Stimulated activated CD4-positive, alpha-beta T cell treated with anti-CD3 and anti-CD28 coated beads, Interleukin-15, amount 100 ng/mL, for 48 hours (primary cell): ENCODE measurements around the gene INA.

Experiments
- DNase-seq, 2 donors: peaks; one replicate each; pipeline ENCODE4 v3.0.0-alpha.2; 2020; ENCODE audit warnings: low read depth in 2 of 2

The INA gene

DNA sequence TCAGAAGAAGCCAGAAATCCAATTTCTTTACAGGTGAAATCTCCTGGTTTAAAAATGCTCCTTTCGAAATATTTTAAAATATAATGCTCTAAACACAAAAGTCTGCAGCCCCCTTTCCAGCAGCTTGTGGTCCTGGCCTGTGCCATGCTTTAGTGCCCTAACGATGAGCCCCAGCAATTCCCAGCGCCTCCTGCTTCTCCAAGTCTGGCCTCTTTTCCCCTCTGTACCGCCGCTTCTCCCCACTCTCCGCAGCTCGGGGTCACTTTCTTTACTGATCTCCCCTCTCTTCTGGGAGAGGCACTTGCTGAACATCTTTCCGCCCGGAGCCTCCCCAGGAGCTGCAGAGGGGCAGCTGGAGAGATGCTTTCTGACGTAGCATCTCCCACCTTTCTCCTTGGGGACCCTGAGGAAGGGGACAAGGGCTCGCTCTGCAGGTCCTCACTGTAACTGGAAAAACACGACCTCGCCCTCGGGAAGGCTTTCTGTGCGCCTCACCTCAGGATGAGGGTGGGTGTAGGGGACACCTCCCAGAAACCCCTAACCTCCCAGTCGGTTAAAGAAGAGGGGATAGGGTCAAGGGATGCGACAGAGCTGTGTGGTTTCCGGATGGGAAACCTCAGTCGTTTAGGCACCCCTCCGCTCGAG is 565 bp upstream of the INA start:
- DNase-seq = no peak

GRCh38 chr10:103277713-103278536 is 987 bp downstream of the INA start:
- no peak for DNase-seq

DNA sequence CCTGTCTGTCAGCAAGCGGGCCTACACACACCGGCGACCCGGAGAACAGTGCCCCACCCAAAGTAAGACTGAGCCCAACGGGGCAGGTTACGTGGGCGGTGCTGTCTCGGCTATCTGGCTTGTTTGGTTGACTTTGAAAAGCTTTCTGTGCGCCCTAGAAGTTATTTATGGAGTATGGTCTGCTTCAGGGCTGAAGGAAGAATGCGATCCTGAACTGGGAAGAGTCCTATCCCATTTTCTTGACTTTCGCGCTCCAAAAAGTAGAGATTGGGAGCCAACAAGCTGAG is 1.5 kb downstream of the INA start:
- no peak for DNase-seq

DNA sequence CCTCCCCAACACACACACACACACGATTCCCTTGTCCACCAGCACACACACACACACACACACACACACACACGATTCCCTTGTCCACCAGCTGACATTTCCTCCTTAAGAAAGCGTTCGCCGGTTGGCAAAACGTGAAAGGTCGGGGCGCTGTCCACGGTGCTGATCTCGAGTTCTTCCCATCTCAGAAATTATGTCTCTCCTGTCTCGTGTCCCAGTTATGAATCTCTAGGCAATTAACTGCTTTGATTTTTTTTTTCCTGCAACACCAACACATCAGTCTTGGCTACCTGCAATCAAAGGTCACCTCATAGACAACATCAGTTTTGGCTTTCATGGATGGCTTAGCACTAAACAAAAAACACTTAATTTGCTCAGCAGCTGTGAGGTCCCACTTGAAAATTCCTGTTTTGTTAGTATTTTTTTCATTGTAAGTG is 1.9 kb downstream of the INA start:
- DNase-seq = no peak

DNA sequence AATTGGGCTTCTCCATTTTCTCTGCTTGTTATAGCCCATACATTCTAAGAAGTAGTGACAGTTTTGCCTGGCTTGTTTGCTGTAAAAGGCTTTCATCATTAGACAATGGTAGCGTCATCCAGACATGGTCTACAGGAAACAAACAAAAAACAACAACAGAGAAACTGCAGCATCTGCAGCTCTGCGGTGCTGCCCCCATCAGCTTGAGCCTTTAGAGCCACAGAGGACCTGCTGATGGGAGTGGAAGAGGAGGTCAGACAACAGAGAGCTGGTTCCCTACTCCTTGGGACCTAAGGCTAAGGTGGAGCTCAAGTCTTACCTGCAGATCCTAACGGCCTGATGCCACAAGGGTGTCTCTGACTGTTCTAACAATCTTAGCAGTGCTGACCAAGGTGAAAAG is 3.1 kb downstream of the INA start:
- no peak for DNase-seq

DNA sequence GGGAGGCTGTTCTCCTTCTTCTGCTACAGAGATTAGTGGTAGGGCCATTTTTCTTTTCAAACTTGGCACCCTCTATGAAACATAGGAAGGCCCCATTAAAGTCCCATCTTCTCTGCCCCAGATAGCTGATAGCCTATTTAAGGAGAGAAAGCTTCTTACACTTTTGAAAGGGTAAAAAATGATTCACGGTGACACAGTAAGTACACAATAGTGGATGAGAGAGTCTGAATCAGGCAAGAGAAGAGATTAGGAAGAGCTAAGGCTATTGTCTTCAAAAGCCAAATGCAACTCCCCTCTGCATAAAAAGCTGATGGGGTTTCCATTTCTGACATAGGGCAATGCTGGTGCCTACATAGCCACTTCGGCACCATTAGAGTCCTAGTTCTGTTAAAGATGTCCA is 3.6 kb downstream of the INA start:
- DNase-seq = no peak

DNA sequence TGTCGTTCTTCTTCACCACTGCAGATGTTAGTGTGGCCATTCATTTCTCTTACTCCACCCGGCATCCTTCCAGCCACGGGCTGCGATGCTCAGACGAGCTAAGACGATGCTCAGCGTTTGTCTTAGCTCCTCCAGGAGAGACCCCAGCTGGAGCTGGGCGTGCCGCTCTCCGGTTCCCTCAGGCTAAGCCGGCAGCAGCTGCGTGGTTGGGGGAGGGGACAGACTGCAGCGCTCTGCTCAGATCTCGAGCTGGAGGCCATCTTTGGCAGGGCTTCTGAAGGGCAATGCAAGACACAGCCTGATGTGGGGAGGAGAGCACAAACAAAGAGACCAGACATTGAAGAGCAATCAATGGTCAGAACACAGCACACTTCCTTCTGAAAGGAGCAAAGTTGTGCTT is 4.8 kb downstream of the INA start:
- DNase-seq = no peak

GRCh38 chr10:103282961-103283360 is 6.0 kb downstream of the INA start:
- no peak for DNase-seq

DNA sequence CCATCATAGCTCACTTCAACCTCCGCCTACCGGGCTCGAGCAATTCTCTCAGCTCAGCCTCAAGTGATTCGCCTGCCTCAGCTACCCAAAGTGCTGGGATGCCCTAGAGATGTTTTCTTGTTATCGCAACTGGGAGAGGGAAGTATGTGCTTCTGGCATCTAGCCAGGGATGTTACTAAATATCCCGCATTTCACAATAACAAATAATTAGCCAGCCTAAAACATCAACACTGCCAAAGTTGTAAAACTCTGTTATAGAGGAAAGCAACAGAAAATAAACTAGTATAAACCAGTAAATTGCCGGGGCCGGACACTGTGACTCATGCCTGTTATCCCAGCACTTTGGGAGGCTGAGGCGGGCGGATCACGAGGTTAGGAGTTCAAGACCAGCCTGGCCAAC is 7.2 kb downstream of the INA start:
- no peak for DNase-seq

GRCh38 chr10:103287992-103288391 is 11.1 kb downstream of the INA start:
- no peak for DNase-seq

- DNase-seq = no peak
These were observed 14.7 kb downstream of the INA start for GRCh38 chr10:103291588-103291987.

DNA sequence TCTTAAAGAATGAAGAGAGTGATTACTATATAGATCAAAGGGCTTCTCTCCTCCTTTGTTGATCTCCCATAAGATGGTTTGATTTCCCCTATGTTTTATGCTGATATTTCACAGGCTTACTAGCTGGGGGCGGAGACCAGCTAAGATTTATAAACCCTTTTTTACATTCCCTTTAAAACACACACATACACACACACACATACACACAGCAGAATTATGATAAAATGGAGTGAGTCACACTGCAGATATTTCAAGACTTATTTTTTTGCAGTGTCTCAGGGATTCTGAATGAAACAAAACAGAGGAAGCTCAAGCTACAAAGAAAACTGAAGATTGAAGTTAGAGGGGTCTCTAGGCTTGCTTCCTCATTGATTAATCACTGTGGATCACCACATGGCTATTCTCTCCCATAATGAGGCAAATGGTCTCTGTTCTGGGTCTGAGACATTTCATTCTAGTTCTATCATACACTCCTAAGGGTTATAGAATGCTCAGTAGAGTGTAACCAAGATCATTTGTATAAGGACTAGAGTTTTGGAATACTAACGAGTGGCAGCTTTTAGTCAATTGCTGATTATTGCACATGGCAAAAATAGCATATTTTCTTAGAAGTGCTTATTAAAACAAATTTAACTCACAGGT is 18.6 kb downstream of the INA start:
- no peak for DNase-seq

- no peak for DNase-seq
These were observed 30.7 kb downstream of the INA start for GRCh38 chr10:103307594-103307993.

DNA sequence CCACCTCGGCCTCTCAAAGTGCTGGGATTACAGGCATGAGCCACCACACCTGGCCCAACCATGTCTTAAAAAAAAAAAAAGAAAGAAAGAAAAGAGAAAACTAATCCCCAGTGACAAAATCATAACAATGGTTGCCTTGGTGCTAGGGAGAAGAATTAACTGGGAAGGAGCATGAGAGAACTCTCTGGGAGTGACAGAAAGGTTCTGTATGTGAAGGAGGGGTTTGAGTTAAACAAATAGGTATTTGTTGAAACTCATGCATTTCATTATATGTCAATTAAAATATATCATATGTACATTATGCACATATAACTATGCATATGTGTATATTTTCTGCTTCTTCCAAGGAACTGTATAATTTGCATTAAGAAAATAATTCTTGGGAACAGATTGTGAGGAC is 33.3 kb downstream of the INA start:
- DNase-seq = no peak

DNA sequence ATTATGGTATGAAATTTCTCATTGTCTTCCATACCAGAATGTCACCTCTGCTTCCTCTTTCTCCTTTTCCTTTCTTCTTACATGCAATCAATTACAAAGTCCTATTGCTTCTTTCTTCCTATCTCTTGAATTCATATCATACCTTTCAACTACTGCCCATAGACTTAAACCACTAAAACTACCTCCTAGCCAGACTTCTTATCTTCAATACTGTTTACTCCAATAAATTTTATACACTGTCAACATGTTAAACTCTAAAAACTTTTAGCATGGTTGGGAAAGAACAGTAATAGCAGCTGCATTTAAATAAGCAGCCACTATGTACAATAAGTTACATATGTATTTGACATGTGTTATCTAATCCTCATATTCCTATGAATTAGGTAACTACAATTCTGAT is 39.1 kb downstream of the INA start:
- DNase-seq = no peak

DNA sequence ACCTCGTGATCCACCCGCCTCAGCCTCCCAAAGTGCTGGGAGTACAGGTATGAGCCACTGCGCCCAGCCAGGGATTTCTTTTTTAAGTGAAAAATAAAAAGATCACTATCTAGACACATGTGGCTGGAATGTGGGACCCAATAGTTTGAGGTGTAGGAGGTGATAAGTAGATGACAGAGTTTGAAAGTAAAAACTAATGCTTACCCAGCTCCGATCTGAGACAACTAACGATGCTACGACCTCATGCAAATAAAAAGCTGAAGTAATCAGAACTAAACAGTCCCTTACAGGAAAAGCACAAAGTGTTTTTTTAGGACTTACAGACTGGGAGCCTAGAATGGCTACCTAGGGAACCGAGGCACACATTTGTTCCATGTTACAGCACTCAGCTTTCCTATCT is 51.0 kb downstream of the INA start:
- no peak for DNase-seq

DNA sequence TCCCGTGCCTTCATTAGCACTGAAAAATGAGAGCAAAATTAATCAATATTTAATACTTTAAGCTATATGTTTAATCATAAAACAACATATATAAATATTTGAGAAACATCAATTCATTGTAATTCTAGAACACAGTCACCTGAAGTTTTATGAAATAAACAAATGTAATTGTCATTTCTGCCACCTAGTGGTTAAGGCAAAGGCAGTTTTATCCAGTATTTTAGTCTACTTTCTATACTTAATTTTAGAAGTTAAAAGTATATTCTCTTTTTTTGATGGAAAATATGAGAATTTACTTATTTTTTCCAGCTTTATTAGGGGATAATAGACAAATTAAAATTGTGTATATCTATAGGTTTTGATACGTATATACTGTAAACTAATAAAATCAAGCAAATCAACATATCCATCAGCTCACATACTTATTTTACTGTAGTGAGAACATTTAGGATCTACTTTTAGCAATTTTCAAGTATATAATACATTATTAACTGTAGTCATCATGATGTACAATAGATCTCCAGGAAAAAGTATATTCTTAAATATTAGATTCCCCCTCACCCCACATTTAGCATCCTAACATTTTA is 57.1 kb downstream of the INA start:
- no peak for DNase-seq

GRCh38 chr10:103334567-103334966 is 57.6 kb downstream of the INA start:
- no peak for DNase-seq

GRCh38 chr10:103336370-103336769 is 59.4 kb downstream of the INA start:
- DNase-seq = no peak
